Measurements from ENCODE around the gene ST8SIA5. TPM values are rescaled to one million over a fixed set of nuclear protein-coding genes. Genes with fewer than 3 reads are reported as not detected.

The ST8SIA5 gene
- total and polyA plus RNA-seq, 10 of the 15 experiments (the other 5 are each of a cell fraction or from before 2014, with no cell fraction given), result 0.02 to 0.32 (median 0.12) TPM; not detected in 1

GRCh38 chr18:46756025-46756558, 761 bp downstream of the ST8SIA5 start (continued):
- no peak for TF ChIP-seq BMI1 (IDR thresholded peaks at IDR 0.05; ENCODE audit: borderline replicate concordance)
- no peak for TF ChIP-seq ETV6 (conservative IDR thresholded peaks at IDR 0.05 in 1 of 2, IDR thresholded peaks at IDR 0.05 in 1 of 2; ENCODE audit: borderline replicate concordance in 1 of 2, low read depth in 1 of 2)
- TF ChIP-seq ELK1 (IDR thresholded peaks at IDR 0.05; ENCODE audit: low read depth, low read length), result no peak
- TF ChIP-seq ZNF24 (IDR thresholded peaks at IDR 0.05), result no peak
- TF ChIP-seq LARP7 (IDR thresholded peaks at IDR 0.05), result no peak
- TF ChIP-seq USF2 (IDR thresholded peaks at IDR 0.05; ENCODE audit: borderline replicate concordance, low read depth, low read length), result no peak
- no peak for TF ChIP-seq EGR1 (IDR thresholded peaks at IDR 0.05; ENCODE audit: borderline replicate concordance in 1 of 2, low read depth in 2 of 2, low read length in 2 of 2)
- TF ChIP-seq BCL3 (IDR thresholded peaks at IDR 0.05; ENCODE audit: borderline replicate concordance, insufficient read depth, low read depth, low read length, poor library complexity, severe bottlenecking), result no peak
- TF ChIP-seq SPI1 (IDR thresholded peaks at IDR 0.05; ENCODE audit: borderline replicate concordance, insufficient read depth, low read depth, low read length), result no peak
